ENCODE results near the gene MLYCD. TPM values are rescaled to one million over a fixed set of nuclear protein-coding genes. Genes with fewer than 3 reads are reported as not detected.

The MLYCD gene
- total RNA-seq, 1 donor: 5.1 TPM

DNA sequence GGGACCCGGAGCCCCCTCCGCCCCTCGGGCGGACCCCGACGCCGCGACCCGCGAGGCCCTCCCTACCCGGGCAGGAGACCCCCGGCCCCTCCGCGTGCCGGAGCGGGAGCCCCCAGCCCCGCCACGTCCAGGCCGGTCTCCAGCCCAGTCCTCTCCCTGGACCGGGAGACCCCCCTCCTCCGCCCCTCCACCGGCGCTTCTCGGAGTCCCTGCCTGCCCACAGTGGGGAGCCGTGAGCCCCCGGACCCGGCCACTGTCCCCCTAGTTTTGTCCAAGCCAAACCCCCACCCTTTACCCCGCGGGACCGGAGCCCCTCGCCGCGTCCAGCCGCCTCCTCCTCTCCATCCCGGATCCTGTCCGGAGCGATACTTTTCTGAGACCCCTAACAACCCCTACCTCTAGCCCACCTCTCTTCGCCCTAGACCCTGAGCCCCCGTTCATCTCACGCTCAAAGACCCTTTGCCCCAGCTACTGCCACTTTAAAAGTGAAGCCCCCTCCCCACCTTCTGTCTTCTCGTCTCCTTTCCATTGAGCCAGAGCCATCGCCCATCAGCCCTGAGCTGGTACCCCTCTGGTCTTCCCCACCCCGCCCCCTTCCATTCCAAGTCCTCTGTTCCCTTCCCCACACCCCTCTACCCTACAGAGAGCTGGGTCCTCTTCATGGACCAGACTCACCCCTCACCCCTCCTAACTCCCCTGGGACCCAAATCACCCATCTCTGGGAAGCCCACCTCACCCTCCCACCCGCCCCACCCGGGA is 70.2 kb downstream of the MLYCD start:
- H3K4me1 ChIP-seq (ENCODE audit: insufficient read depth, low read length): no peaks in the 10 kb centered on the region
- H3K4me3 ChIP-seq (ENCODE audit: insufficient read depth, low read length): no peak overlapping the region
- no peak overlapping the region for H2AFZ ChIP-seq (ENCODE audit: low read length)
- no peak overlapping the region for H3K27ac ChIP-seq (ENCODE audit: low read depth, low read length)
- no peak for TF ChIP-seq CTCF (IDR thresholded peaks at IDR 0.05; ENCODE audit: extremely low read depth, low read depth, low read length)
- H3K4me2 ChIP-seq (ENCODE audit: insufficient read depth, low read length): no peak overlapping the region
- no peaks in the 10 kb centered on the region for H4K20me1 ChIP-seq (ENCODE audit: insufficient read depth, low read length)
- no peaks in the 10 kb centered on the region for H3K9me3 ChIP-seq (ENCODE audit: low read depth, low read length)
- H3K79me2 ChIP-seq (ENCODE audit: insufficient read depth, low read length): no peaks in the 10 kb centered on the region
- peak; percentile 81 for DNase-seq (ENCODE audit: insufficient read length, low spot score, missing footprints)
- H3K36me3 ChIP-seq (ENCODE audit: insufficient read depth, low read length): no peaks in the 10 kb centered on the region
- peaks cover 6% of the 10 kb centered on the region for H3K27me3 ChIP-seq (ENCODE audit: insufficient read depth, low read length)

- TF ChIP-seq CTCF (IDR thresholded peaks at IDR 0.05; ENCODE audit: extremely low read depth, low read depth, low read length): no peak
- Histone ChIP-seq H3K36me3 (ENCODE audit: insufficient read depth, low read length) (no peaks in the 10 kb centered on the region), H3K4me1 (ENCODE audit: insufficient read depth, low read length) (no peaks in the 10 kb centered on the region)
Observed at GRCh38 chr16:83969771-83970429, 71.0 kb downstream of the MLYCD start.

DNA sequence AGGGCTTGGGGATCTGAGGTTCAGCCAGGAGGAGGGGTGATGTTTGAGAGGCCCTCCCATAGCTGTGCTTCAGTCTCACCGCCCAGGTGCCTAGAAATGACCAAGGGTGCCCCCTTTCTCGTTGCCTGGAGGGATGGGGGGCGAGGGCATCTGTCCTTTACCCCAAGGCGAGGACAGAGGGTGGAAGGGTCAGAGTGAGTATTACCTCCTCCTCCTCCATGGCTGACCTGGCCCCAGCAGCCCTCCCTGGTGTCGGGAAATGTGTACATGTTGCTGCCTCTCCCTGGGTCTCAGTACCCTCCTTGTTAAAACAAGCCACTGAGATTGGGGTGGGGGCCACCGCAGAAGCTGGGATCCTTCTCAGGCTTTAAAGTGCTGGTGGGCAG is 71.5 kb downstream of the MLYCD start:
- no peaks in the 10 kb centered on the region for H3K4me1 ChIP-seq (ENCODE audit: insufficient read depth, low read length)
- no peaks in the 10 kb centered on the region for H3K36me3 ChIP-seq (ENCODE audit: insufficient read depth, low read length)
- H3K9me3 ChIP-seq (ENCODE audit: low read depth, low read length): no peaks in the 10 kb centered on the region
- TF ChIP-seq CTCF (IDR thresholded peaks at IDR 0.05; ENCODE audit: extremely low read depth, low read depth, low read length): no peak
- peaks cover 6% of the 10 kb centered on the region for H3K27me3 ChIP-seq (ENCODE audit: insufficient read depth, low read length)
- DNase-seq (ENCODE audit: insufficient read length, low spot score, missing footprints): peak; percentile 74
- H3K79me2 ChIP-seq (ENCODE audit: insufficient read depth, low read length): no peaks in the 10 kb centered on the region
- no peak overlapping the region for H3K4me3 ChIP-seq (ENCODE audit: insufficient read depth, low read length)
- no peak overlapping the region for H3K4me2 ChIP-seq (ENCODE audit: insufficient read depth, low read length)
- H3K27ac ChIP-seq (ENCODE audit: low read depth, low read length): no peak overlapping the region
- no peaks in the 10 kb centered on the region for H4K20me1 ChIP-seq (ENCODE audit: insufficient read depth, low read length)
- no peak overlapping the region for H2AFZ ChIP-seq (ENCODE audit: low read length)

More at GRCh38 chr16:83969771-83970429, 71.0 kb downstream of the MLYCD start:
- no peak overlapping the region for H3K4me3 ChIP-seq (ENCODE audit: insufficient read depth, low read length)
- peak; percentile 84 for DNase-seq (ENCODE audit: insufficient read length, low spot score, missing footprints)
- H2AFZ ChIP-seq (ENCODE audit: low read length): no peak overlapping the region
- no peak overlapping the region for H3K27ac ChIP-seq (ENCODE audit: low read depth, low read length)
- no peaks in the 10 kb centered on the region for H3K79me2 ChIP-seq (ENCODE audit: insufficient read depth, low read length)
- H4K20me1 ChIP-seq (ENCODE audit: insufficient read depth, low read length): no peaks in the 10 kb centered on the region
- H3K27me3 ChIP-seq (ENCODE audit: insufficient read depth, low read length): peaks cover 6% of the 10 kb centered on the region
- H3K4me2 ChIP-seq (ENCODE audit: insufficient read depth, low read length): no peak overlapping the region
- no peaks in the 10 kb centered on the region for H3K9me3 ChIP-seq (ENCODE audit: low read depth, low read length)
